MM.1S (cell line): ENCODE measurements around the gene PLXND1.

Experiments used
- DNase-seq: peaks from one replicate; pipeline ENCODE4 v3.0.0-alpha.2; 2015
- H2AFZ ChIP-seq: fragments of 300-600 bp; sonication (generic); 2 replicates; pipeline ENCODE4 v1.6.0; 2016; ENCODE audit warnings: antibody characterized with exemption, low read length
- H3F3A ChIP-seq: fragments of 300-600 bp; sonication (generic); 2 replicates; pipeline ENCODE4 v1.6.1; 2016; ENCODE audit warnings: mild to moderate bottlenecking, antibody characterized with exemption, low read length, moderate library complexity, mixed read lengths; ENCODE audit not compliant: insufficient read depth
- H3K27ac ChIP-seq: fragments of 300-600 bp; sonication (generic); 2 replicates; pipeline ENCODE4 v1.5.1; 2016; ENCODE audit warnings: mild to moderate bottlenecking, low read length
- H3K27me3 ChIP-seq: fragments of 300-600 bp; sonication (generic); replicated peaks from 2 replicates; pipeline ENCODE4 v1.6.0; 2016; ENCODE audit warnings: low read length; ENCODE audit not compliant: insufficient read depth
- H3K36me3 ChIP-seq: fragments of 300-600 bp; sonication (generic); replicated peaks from 2 replicates; pipeline ENCODE4 v1.6.1; 2016; ENCODE audit warnings: mild to moderate bottlenecking, low read length, mixed read lengths; ENCODE audit not compliant: insufficient read depth
- H3K4me1 ChIP-seq: fragments of 300-600 bp; sonication (generic); 2 replicates; pipeline ENCODE4 v1.6.1; 2016; ENCODE audit warnings: low read length, mixed read lengths
- H3K4me2 ChIP-seq: fragments of 300-600 bp; sonication (generic); 2 replicates; pipeline ENCODE4 v1.6.0; 2016; ENCODE audit warnings: low read depth, low read length
- H3K4me3 ChIP-seq: fragments of 300-600 bp; sonication (generic); 2 replicates; pipeline ENCODE4 v1.5.1; 2016; ENCODE audit warnings: low read length, mixed read lengths
- H3K79me2 ChIP-seq: fragments of 300-600 bp; sonication (generic); 2 replicates; pipeline ENCODE4 v1.6.1; 2016; ENCODE audit warnings: mixed run types, low read length, mixed read lengths
- H3K9ac ChIP-seq: fragments of 300-600 bp; sonication (generic); 2 replicates; pipeline ENCODE4 v1.6.1; 2016; ENCODE audit warnings: low read length, mixed read lengths
- H3K9me2 ChIP-seq: fragments of 300-600 bp; sonication (generic); replicated peaks from 2 replicates; pipeline ENCODE4 v1.6.1; 2016; ENCODE audit warnings: mild to moderate bottlenecking, low read length, mixed read lengths; ENCODE audit not compliant: insufficient read depth
- H3K9me3 ChIP-seq: fragments of 300-600 bp; sonication (generic); replicated peaks from 2 replicates; pipeline ENCODE4 v1.6.1; 2016; ENCODE audit warnings: mild to moderate bottlenecking, low read length, mixed read lengths; ENCODE audit not compliant: insufficient read depth
- H4K20me1 ChIP-seq: fragments of 300-600 bp; sonication (generic); 2 replicates; pipeline ENCODE4 v1.6.1; 2016; ENCODE audit warnings: mild to moderate bottlenecking, low read length, moderate library complexity, mixed read lengths; ENCODE audit not compliant: insufficient read depth
- EZH2 ChIP-seq: fragments of 300-600 bp; sonication (generic); optimal IDR thresholded peaks from 2 replicates; pipeline ENCODE3; 2017; ENCODE audit warnings: low read depth, mild to moderate bottlenecking, antibody characterized with exemption, low read length, mixed read lengths
- EZH2phosphoT487 ChIP-seq: fragments of 300-600 bp; sonication (generic); IDR thresholded peaks from 2 replicates; pipeline ENCODE4 v1.6.1; 2018; ENCODE audit warnings: antibody characterized with exemption, low read length
- TF ChIP-seq, protein P1 (sequence below): fragments of 300-600 bp; sonication (generic); IDR thresholded peaks from 2 replicates; pipeline ENCODE4 v1.5.1; 2016; ENCODE audit warnings: antibody characterized with exemption, low read length, mixed read lengths

PLXND1 gene

DNA sequence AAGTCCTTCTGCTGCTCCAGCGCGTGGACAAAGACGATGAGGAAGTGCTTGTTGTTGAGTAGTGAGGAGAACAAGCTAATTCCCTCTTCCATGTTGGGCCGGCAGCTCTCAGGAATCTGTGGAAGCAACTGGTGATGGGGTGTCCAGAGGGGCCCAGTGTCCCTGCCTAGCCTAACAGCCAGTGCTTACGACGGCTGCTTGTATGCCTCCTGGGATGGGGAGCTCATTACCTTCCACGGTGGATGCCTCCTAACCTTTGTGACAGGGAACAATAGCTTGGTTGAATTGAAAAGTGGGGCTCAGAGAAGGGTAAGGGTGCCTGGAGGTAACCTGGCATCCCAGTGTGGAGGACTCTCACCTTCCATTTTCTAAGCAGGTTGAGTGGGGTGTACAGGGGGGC is 40.6 kb downstream of the PLXND1 start:
- no peak for TF ChIP-seq EZH2
- TF ChIP-seq EZH2phosphoT487: no peak
- TF ChIP-seq, protein P1, sequence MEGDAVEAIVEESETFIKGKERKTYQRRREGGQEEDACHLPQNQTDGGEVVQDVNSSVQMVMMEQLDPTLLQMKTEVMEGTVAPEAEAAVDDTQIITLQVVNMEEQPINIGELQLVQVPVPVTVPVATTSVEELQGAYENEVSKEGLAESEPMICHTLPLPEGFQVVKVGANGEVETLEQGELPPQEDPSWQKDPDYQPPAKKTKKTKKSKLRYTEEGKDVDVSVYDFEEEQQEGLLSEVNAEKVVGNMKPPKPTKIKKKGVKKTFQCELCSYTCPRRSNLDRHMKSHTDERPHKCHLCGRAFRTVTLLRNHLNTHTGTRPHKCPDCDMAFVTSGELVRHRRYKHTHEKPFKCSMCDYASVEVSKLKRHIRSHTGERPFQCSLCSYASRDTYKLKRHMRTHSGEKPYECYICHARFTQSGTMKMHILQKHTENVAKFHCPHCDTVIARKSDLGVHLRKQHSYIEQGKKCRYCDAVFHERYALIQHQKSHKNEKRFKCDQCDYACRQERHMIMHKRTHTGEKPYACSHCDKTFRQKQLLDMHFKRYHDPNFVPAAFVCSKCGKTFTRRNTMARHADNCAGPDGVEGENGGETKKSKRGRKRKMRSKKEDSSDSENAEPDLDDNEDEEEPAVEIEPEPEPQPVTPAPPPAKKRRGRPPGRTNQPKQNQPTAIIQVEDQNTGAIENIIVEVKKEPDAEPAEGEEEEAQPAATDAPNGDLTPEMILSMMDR: no peak
- Histone ChIP-seq H3F3A (no peaks in the 10 kb centered on the region), H3K27ac (no peak overlapping the region)

DNA sequence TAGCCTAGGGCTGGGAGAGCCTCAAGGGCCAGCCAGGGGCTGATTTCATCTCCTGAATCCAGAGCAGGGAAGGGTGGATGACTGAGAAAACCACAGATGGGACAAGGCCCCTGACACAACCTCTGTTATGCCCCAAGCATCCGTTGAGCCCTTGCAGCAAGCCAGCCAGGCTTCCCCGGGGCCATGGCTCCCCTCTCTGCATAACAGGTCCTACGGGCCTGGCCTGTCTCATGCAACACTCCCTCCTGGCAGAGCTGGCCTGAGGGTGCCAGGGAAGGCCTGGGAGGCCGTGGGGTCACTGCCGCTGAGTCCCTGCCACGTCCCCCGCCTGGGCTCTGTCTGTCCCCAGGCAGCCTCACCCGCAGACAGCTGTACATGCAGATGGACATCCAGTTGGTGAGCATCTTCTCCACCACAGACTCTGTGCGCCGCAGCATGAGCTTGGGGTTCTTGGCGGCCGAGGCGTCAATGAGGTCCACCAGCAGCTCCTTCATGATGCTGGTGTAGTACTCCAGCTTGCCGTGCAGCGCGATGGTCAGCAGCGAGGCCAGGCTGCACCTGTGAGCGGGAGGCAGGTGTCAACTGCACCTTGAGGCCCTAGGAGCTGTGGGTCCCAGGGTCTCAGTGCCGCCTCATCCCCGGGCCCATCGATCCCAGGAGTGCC is 41.4 kb downstream of the PLXND1 start:
- no peaks in the 10 kb centered on the region for H3K4me1 ChIP-seq
- H3K4me3 ChIP-seq: no peak overlapping the region
- no peak for DNase-seq
- H3K27me3 ChIP-seq: no peaks in the 10 kb centered on the region
- no peak overlapping the region for H3K9ac ChIP-seq
- TF ChIP-seq, protein P1: no peak
- no peak for TF ChIP-seq EZH2
- TF ChIP-seq EZH2phosphoT487: no peak
- no peak overlapping the region for H3K4me2 ChIP-seq
- no peak overlapping the region for H3K27ac ChIP-seq
- H3F3A ChIP-seq: no peaks in the 10 kb centered on the region
- H4K20me1 ChIP-seq: no peaks in the 10 kb centered on the region
- H3K9me3 ChIP-seq: no peaks in the 10 kb centered on the region
- H3K9me2 ChIP-seq: no peaks in the 10 kb centered on the region
- no peak overlapping the region for H2AFZ ChIP-seq
- no peaks in the 10 kb centered on the region for H3K79me2 ChIP-seq
- H3K36me3 ChIP-seq: no peaks in the 10 kb centered on the region

More for the DNA sequence above, 40.6 kb downstream of the PLXND1 start:
- H3K9me3 ChIP-seq: no peaks in the 10 kb centered on the region
- H3K27me3 ChIP-seq: no peaks in the 10 kb centered on the region
- no peak for DNase-seq
- no peaks in the 10 kb centered on the region for H3K79me2 ChIP-seq
- no peak overlapping the region for H3K9ac ChIP-seq
- H2AFZ ChIP-seq: no peak overlapping the region
- no peak overlapping the region for H3K4me2 ChIP-seq
- no peaks in the 10 kb centered on the region for H4K20me1 ChIP-seq
- H3K4me1 ChIP-seq: no peaks in the 10 kb centered on the region
- no peak overlapping the region for H3K4me3 ChIP-seq
- H3K36me3 ChIP-seq: no peaks in the 10 kb centered on the region
- no peaks in the 10 kb centered on the region for H3K9me2 ChIP-seq

DNA sequence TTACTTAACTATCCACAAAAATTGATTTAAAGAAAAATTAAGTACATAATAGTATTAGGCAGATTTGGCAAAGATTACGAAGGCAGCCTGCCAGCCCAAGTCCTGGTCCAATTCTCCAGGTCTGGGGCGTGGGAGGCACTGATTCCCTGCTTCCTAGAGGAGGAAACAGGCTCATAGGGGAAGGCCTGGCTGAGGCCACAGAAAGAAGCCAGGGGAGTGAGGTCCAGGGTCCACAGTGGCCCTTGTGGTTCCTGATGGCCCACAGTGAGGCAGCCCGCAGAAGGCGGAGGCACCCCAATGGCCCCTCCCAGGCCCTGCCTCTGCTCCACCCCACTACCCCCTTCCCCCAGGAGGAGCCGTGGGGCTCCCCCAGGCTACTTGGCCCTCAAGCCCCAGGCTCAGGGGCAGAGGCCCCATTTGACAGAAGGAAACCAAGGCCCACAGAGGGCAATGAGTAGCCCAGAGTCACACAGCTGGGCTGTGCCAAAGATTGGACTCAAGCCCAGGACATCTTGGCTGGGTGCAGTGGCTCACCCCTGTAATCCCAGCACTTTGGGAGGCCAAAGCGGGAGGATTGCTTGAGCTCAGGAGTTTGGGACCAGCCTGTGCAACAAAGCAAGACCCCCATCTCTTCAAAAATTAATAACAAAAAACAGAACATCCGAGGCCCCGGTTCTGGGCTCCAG is 42.5 kb downstream of the PLXND1 start:
- no peak for DNase-seq

More for the DNA sequence above, 42.5 kb downstream of the PLXND1 start:
- Histone ChIP-seq H3K36me3 (no peaks in the 10 kb centered on the region), H3K9me3 (no peaks in the 10 kb centered on the region), H3K27me3 (no peaks in the 10 kb centered on the region), H3K4me3 (no peak overlapping the region), H3K4me2 (no peak overlapping the region), H2AFZ (no peak overlapping the region), H3K4me1 (peaks cover 2% of the 10 kb centered on the region), H3K9ac (no peak overlapping the region), H3K79me2 (no peaks in the 10 kb centered on the region), H4K20me1 (no peaks in the 10 kb centered on the region), H3K27ac (no peak overlapping the region), H3F3A (no peaks in the 10 kb centered on the region), H3K9me2 (no peaks in the 10 kb centered on the region)
- no peak for TF ChIP-seq EZH2
- no peak for TF ChIP-seq EZH2phosphoT487
- TF ChIP-seq, protein P1: no peak
